ENCODE results near the gene RTKN2.

RTKN2 gene

DNA sequence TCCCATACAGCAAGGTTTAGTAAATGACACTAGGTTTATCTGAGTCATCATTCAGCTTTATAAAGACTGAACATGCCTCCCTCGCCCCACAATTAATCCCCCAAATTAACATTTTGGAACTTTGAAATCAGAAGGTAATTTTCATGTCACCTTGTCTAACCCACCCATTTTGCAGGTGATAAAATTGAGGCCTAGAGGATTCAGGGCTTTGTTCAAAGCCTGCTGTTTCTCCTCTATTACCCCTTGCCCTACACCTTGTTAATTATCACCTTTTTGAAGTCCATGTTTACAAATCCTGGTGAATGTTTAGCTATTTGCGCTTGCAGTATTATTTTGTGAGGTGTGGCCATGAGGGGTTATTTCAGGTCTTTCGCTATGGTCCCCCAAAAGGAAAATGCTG, 120.5 kb downstream of the RTKN2 start:
- Histone ChIP-seq H3K4me1 (ENCODE audit: insufficient read depth, insufficient read length) (no peaks in the 10 kb centered on the region), H3K9me3 (ENCODE audit: insufficient read depth, low read length) (no peaks in the 10 kb centered on the region), H3K4me3 (ENCODE audit: insufficient read length, low read depth) (no peak overlapping the region), H3K27me3 (ENCODE audit: insufficient read depth, insufficient read length) (no peaks in the 10 kb centered on the region), H3K36me3 (ENCODE audit: insufficient read depth, insufficient read length, low read length) (no peaks in the 10 kb centered on the region), H3K9ac (ENCODE audit: insufficient read length, low read depth) (no peak overlapping the region)
- no peak for DNase-seq (ENCODE audit: low read depth, low spot score)
- no peak for TF ChIP-seq SUZ12 (IDR thresholded peaks at IDR 0.05; ENCODE audit: extremely low read depth, insufficient read depth, insufficient read length)
- no peak for TF ChIP-seq ZNF274 (IDR thresholded peaks at IDR 0.05; ENCODE audit: low read depth, low read length)

DNA sequence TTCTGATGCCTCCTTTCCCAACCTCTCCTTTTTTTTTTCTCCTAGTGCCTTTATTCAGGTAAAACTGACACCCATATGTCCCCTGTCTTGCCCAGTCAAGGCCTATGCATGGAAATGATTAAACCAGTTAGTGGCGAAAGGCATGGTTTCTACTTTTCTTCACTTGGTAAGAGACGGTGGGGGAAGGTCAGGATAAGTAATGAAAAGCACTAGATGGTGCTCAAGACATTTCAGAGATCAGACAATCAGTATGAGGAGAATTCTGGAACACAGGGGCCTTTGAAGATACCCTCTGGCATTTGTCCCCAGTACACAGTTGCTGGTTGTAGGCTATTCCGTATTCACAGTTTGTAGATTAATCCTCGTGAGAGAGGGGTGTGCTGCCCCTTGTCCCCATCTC, 121.2 kb downstream of the RTKN2 start:
- Histone ChIP-seq H3K27me3 (ENCODE audit: insufficient read depth, insufficient read length) (no peaks in the 10 kb centered on the region), H3K4me1 (ENCODE audit: insufficient read depth, insufficient read length) (no peaks in the 10 kb centered on the region), H3K36me3 (ENCODE audit: insufficient read depth, insufficient read length, low read length) (no peaks in the 10 kb centered on the region), H3K9ac (ENCODE audit: insufficient read length, low read depth) (no peak overlapping the region), H3K4me3 (ENCODE audit: insufficient read length, low read depth) (no peak overlapping the region), H3K9me3 (ENCODE audit: insufficient read depth, low read length) (no peaks in the 10 kb centered on the region)
- DNase-seq (ENCODE audit: low read depth, low spot score) = no peak
- TF ChIP-seq YY1 (IDR thresholded peaks at IDR 0.05; ENCODE audit: insufficient read depth, insufficient read length) = no peak
- no peak for TF ChIP-seq SUZ12 (IDR thresholded peaks at IDR 0.05; ENCODE audit: extremely low read depth, insufficient read depth, insufficient read length)
- no peak for TF ChIP-seq ZNF274 (IDR thresholded peaks at IDR 0.05; ENCODE audit: low read depth, low read length)

DNA sequence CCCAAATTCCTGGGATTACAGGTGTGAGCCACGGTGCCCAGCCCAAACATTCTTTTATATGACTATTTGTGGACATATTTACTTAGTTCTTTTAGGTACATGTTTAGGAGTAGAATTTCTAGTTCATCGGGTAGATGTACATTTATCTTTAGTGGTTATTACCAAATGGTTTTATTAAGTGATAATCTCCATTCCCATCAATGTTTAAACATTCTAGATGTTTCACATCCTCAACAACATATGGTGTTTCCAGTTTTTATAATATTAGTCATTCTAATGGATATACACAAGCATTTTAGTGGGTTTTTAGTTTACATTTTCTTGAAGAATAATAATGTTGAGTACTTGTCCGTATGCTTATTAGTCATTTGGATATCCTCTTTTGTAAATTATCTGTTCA, 131.7 kb downstream of the RTKN2 start:
- H3K36me3 ChIP-seq (ENCODE audit: insufficient read depth, insufficient read length, low read length) = no peaks in the 10 kb centered on the region
- no peak for DNase-seq (ENCODE audit: low read depth, low spot score)
- no peaks in the 10 kb centered on the region for H3K4me1 ChIP-seq (ENCODE audit: insufficient read depth, insufficient read length)
- H3K4me3 ChIP-seq (ENCODE audit: insufficient read length, low read depth) = no peak overlapping the region
- TF ChIP-seq YY1 (IDR thresholded peaks at IDR 0.05; ENCODE audit: insufficient read depth, insufficient read length) (no peak), ZNF274 (IDR thresholded peaks at IDR 0.05; ENCODE audit: low read depth, low read length) (no peak), SUZ12 (IDR thresholded peaks at IDR 0.05; ENCODE audit: extremely low read depth, insufficient read depth, insufficient read length) (no peak)
- H3K9ac ChIP-seq (ENCODE audit: insufficient read length, low read depth) = no peak overlapping the region
- peaks cover 7% of the 10 kb centered on the region; the same call in 1 of the 2 replicates for H3K9me3 ChIP-seq (ENCODE audit: insufficient read depth, low read length)
- H3K27me3 ChIP-seq (ENCODE audit: insufficient read depth, insufficient read length) = no peaks in the 10 kb centered on the region

DNA sequence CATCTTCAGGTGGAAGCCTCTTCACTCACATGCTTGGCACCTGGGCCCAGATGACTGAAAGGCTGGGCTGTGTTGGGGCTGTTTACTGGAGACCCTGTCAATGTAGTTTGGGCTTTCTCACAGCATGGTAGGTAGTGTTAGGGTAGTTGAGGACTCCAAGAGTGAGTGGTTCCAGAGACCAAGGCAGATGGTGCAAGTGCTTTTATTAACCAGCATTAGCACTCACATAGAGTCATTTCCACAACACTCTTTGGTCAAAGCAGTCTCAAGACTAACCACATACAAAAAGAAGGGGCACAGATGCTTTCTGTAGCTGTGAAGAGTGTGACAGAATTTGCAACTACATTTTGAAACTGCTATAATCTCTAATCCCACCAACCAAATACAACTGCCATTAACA, 135.0 kb downstream of the RTKN2 start:
- Histone ChIP-seq H3K4me3 (ENCODE audit: insufficient read length, low read depth) (no peak overlapping the region), H3K9ac (ENCODE audit: insufficient read length, low read depth) (no peak overlapping the region), H3K27me3 (ENCODE audit: insufficient read depth, insufficient read length) (no peaks in the 10 kb centered on the region), H3K36me3 (ENCODE audit: insufficient read depth, insufficient read length, low read length) (no peaks in the 10 kb centered on the region), H3K9me3 (ENCODE audit: insufficient read depth, low read length) (peaks cover 7% of the 10 kb centered on the region; the same call in 1 of the 2 replicates), H3K4me1 (ENCODE audit: insufficient read depth, insufficient read length) (no peaks in the 10 kb centered on the region)
- no peak for DNase-seq (ENCODE audit: low read depth, low spot score)
- TF ChIP-seq SUZ12 (IDR thresholded peaks at IDR 0.05; ENCODE audit: extremely low read depth, insufficient read depth, insufficient read length) = no peak
- TF ChIP-seq ZNF274 (IDR thresholded peaks at IDR 0.05; ENCODE audit: low read depth, low read length) = no peak
- TF ChIP-seq YY1 (IDR thresholded peaks at IDR 0.05; ENCODE audit: insufficient read depth, insufficient read length) = no peak
